Endothelial cell of umbilical vein (primary cell): Measurements from ENCODE around the gene RTL10. TPM values are rescaled to one million over a fixed set of nuclear protein-coding genes. Genes with fewer than 3 reads are reported as not detected.

ENCODE experiments used
- BruUV-seq: library from RNA; stranded (reverse); fragments of 400-500 nt; replicated peaks from 2 replicates; lab custom pipeline; 2021; lab: Mats Ljungman, UMichigan
- CTCF ChIA-PET: fragments of 300-600, 350-600 bp; sonication (Branson Sonifier 250); formaldehyde crosslinking; loops from one replicate; lab custom pipeline; 2021; ENCODE audit warnings: antibody characterized with exemption, inconsistent platforms; lab: Charles Lee
- POLR2A ChIA-PET: fragments of 300-600, 350-600 bp; sonication (Branson Sonifier 250); formaldehyde crosslinking; loops from one replicate; lab custom pipeline; 2021; ENCODE audit warnings: antibody characterized with exemption, inconsistent platforms; lab: Charles Lee
- DNase-seq: peaks from one replicate; pipeline ENCODE4 v3.0.0-alpha.2; 2011; ENCODE audit warnings: low read depth, low spot score
- FAIRE-seq: peaks from 2 replicates; lab custom pipeline; 2011; peaks lifted over from hg19 to GRCh38; lab: Jason Lieb, UNC
- H2AFZ ChIP-seq: 2 replicates; pipeline ENCODE4 v1.6.0; 2012; ENCODE audit warnings: low read depth, low read length, control low read depth, inconsistent platforms
- H3K27ac ChIP-seq: 2 replicates; pipeline ENCODE4 v1.5.1; 2011; ENCODE audit warnings: low read depth, mild to moderate bottlenecking, control low read depth, low read length, moderate library complexity; ENCODE audit not compliant: insufficient read depth
- H3K27me3 ChIP-seq, 2 experiments: 2 replicates each; pipeline versions ENCODE4 v1.6.0 to v1.6.1; 2011; ENCODE audit warnings: low read length in 2 of 2, mixed read lengths in 1 of 2; ENCODE audit not compliant: control insufficient read depth in 2 of 2, insufficient read depth in 2 of 2
- H3K36me3 ChIP-seq, 2 experiments: 2 replicates in 1 of 2; 3 replicates in 1 of 2; pipeline ENCODE4 v1.5.1; 2011; ENCODE audit warnings: low read length in 2 of 2, mild to moderate bottlenecking in 1 of 2, moderate library complexity in 1 of 2; ENCODE audit not compliant: control insufficient read depth in 2 of 2, insufficient read depth in 2 of 2; ENCODE audit errors: extremely low read depth in 1 of 2
- H3K4me1 ChIP-seq: 3 replicates; pipeline ENCODE4 v1.5.1; 2011; ENCODE audit warnings: mild to moderate bottlenecking, low read length; ENCODE audit not compliant: control insufficient read depth, insufficient read depth; ENCODE audit errors: extremely low read depth
- H3K4me2 ChIP-seq: 2 replicates; pipeline ENCODE4 v1.6.1; 2011; ENCODE audit warnings: low read length, control low read depth, mixed read lengths; ENCODE audit not compliant: insufficient read depth
- H3K4me3 ChIP-seq, 3 experiments: fragments of 200-600 bp in 1 of 3; sonication (generic), shearing (Covaris generic) in 1 of 3; replicated peaks in 1 of 3; 2 replicates each; pipeline ENCODE4 v1.5.1; 2011 to 2016; ENCODE audit warnings: control low read depth in 3 of 3, low read length in 3 of 3, mild to moderate bottlenecking in 2 of 3, inconsistent platforms in 1 of 3, low read depth in 1 of 3, moderate library complexity in 1 of 3; ENCODE audit not compliant: insufficient read depth in 1 of 3
- H3K79me2 ChIP-seq: 2 replicates; pipeline ENCODE4 v1.6.0; 2012; ENCODE audit warnings: low read length, inconsistent platforms; ENCODE audit not compliant: control insufficient read depth, insufficient read depth
- H3K9ac ChIP-seq: replicated peaks from 2 replicates; pipeline ENCODE3; 2011; ENCODE audit warnings: low read length, control low read depth; ENCODE audit not compliant: insufficient read depth; ENCODE audit errors: extremely low read depth
- H3K9me1 ChIP-seq: replicated peaks from 3 replicates; pipeline ENCODE4 v1.6.0; 2011; ENCODE audit warnings: mild to moderate bottlenecking, low read length; ENCODE audit not compliant: control insufficient read depth, insufficient read depth; ENCODE audit errors: extremely low read depth
- H3K9me3 ChIP-seq: replicated peaks from 2 replicates; pipeline ENCODE4 v1.5.1; 2012; ENCODE audit warnings: low read length, inconsistent platforms; ENCODE audit not compliant: control insufficient read depth, insufficient read depth
- H4K20me1 ChIP-seq: replicated peaks from 2 replicates; pipeline ENCODE3; 2011; ENCODE audit warnings: mild to moderate bottlenecking, low read length; ENCODE audit not compliant: control insufficient read depth, insufficient read depth; ENCODE audit errors: extremely low read depth
- JUN ChIP-seq: IDR thresholded peaks from 2 replicates; pipeline ENCODE4 v1.6.1; 2011; ENCODE audit warnings: borderline replicate concordance, low read depth; ENCODE audit not compliant: insufficient read length, insufficient read depth
- MAX ChIP-seq: IDR thresholded peaks from 2 replicates; pipeline ENCODE4 v1.6.1; 2011; ENCODE audit not compliant: insufficient read depth, insufficient read length
- MYC ChIP-seq: IDR thresholded peaks from one replicate; pipeline ENCODE4 v1.6.1; 2011; ENCODE audit warnings: mild to moderate bottlenecking, low read depth, low read length
- POLR2A ChIP-seq: IDR thresholded peaks from 2 replicates; pipeline ENCODE4 v1.6.1; 2012; ENCODE audit warnings: low read depth, mild to moderate bottlenecking, control low read depth, low read length
- dilution Hi-C: fragments of 300-500 bp; cut with MboI; formaldehyde crosslinking; loops from one replicate; pipeline ENCODE4 v1.15.0; 2019; ENCODE audit warnings: low sequenced_read_pairs; ENCODE audit not compliant: extremely low pct_ligation_motif_present
- intact Hi-C: fragments of 100-400 bp; cut with micrococcal nuclease; formaldehyde crosslinking; loops from one replicate; pipeline ENCODE4 v1.10.0; 2022
- polyA plus RNA-seq, 4 experiments: library from polyadenylated mRNA; depleted of rRNA in 3 of 4; stranded (reverse) in 3 of 4; unstranded in 1 of 4; fragments of >200 nt; gene quantifications; 2 replicates each; pipeline versions ENCODE4 v1.2.1 to v1.2.3, GENCODE V29; 2011 to 2012; ENCODE audit warnings: missing spikeins in 1 of 4
- total RNA-seq: library from RNA; stranded (reverse); gene quantifications from 2 replicates; pipeline ENCODE4 v1.2.3, GENCODE V29; 2021
- TF ChIP-seq, protein P1 (sequence below), 2 donors: IDR thresholded peaks; 1 replicate in 1 of 2; 2 replicates in 1 of 2; pipeline ENCODE4 v1.5.1; 2011; ENCODE audit warnings: low read length in 2 of 2, mild to moderate bottlenecking in 2 of 2, moderate library complexity in 2 of 2, control low read depth in 1 of 2, inconsistent platforms in 1 of 2, low read depth in 1 of 2; ENCODE audit not compliant: insufficient read depth in 1 of 2; ENCODE audit errors: extremely low read depth in 1 of 2

Gene RTL10
- total and polyA plus RNA-seq, 2 donors (not counting 3 experiments of a cell fraction or from before 2014, with no cell fraction given) = 31.9 to 40.8 TPM

DNA sequence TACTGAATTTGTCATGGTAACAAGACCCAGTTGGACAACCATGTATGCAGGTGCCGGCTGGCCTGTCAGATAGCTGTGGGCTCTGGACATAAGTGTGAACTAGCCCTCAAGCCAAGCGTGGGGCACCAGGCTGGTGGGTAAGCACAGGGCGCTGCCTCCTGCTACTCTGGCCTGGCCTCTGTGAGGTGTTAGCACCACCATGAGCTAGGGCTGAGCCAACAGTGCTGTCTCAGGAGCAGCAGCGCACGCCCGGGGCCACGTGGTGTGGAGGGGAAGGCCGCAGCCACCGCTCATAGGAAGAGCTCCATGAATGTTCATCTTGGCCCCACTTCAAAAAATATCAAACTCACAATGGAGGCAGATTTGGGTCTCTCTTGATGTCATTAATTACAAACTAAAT is 35.3 kb upstream of the RTL10 start:
- Histone ChIP-seq H3K4me2 (no peak overlapping the region), H3K79me2 (peaks cover 3% of the 10 kb centered on the region), H3K9me3 (no peaks in the 10 kb centered on the region), H3K9ac (no peak overlapping the region), H3K27me3 (no peaks in the 10 kb centered on the region), H3K9me1 (no peaks in the 10 kb centered on the region), H3K36me3 (peaks cover 0 to 3% of the 10 kb centered on the region in 2 experiments), H4K20me1 (no peaks in the 10 kb centered on the region), H3K27ac (peak overlapping the region; percentile 83), H2AFZ (no peak overlapping the region), H3K4me1 (peaks cover 79% of the 10 kb centered on the region), H3K4me3 (no peak overlapping the region)
- ChIA-PET POLR2A (interaction anchor here (1.1 to 1.3 kb wide), 3 partner anchors 9 to 36 kb away, joined by 4 to 6 read pairs (median 4); no protein-coding TSS in a partner anchor), CTCF (interaction anchor here (0.8 to 3.6 kb wide), 7 partner anchors 9 to 166 kb away, joined by 3 to 33 read pairs (median 7); partner anchors contain the start of gene GP1BB)
- intact Hi-C loops = no loop called here
- dilution Hi-C loops = no loop called here
- TF ChIP-seq MAX = peak; percentile 20
- TF ChIP-seq, protein P1, sequence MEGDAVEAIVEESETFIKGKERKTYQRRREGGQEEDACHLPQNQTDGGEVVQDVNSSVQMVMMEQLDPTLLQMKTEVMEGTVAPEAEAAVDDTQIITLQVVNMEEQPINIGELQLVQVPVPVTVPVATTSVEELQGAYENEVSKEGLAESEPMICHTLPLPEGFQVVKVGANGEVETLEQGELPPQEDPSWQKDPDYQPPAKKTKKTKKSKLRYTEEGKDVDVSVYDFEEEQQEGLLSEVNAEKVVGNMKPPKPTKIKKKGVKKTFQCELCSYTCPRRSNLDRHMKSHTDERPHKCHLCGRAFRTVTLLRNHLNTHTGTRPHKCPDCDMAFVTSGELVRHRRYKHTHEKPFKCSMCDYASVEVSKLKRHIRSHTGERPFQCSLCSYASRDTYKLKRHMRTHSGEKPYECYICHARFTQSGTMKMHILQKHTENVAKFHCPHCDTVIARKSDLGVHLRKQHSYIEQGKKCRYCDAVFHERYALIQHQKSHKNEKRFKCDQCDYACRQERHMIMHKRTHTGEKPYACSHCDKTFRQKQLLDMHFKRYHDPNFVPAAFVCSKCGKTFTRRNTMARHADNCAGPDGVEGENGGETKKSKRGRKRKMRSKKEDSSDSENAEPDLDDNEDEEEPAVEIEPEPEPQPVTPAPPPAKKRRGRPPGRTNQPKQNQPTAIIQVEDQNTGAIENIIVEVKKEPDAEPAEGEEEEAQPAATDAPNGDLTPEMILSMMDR (IDR thresholded peaks at IDR 0.05; ENCODE audit: extremely low read depth in 1 of 2, insufficient read depth in 1 of 2, low read depth in 1 of 2, low read length in 2 of 2) = no peak
- no peak for TF ChIP-seq MYC
- no peak for TF ChIP-seq POLR2A
- TF ChIP-seq JUN = no peak
- BruUV-seq = no TSS peak
- no peak for FAIRE-seq
- no peak for DNase-seq
